C4-2B (cell line): ENCODE data around the gene CIAO3.

Experiments
- CTCF ChIP-seq: fragments of 450-650 bp; conservative IDR thresholded peaks from 2 replicates; pipeline ENCODE4 v1.5.1; 2017; ENCODE audit warnings: mild to moderate bottlenecking
- ZFX ChIP-seq: fragments of 450-650 bp; IDR thresholded peaks from 2 replicates; pipeline ENCODE4 v1.6.1; 2017

GRCh38 chr16:734981-735881 is 5.6 kb downstream of the CIAO3 start:
- no peak for TF ChIP-seq CTCF
- TF ChIP-seq ZFX, result no peak
